VCaP (cell line): ENCODE data around the gene POLR2H.
"Not testable (repeated sequence)": the region's sequence is repeated elsewhere in the genome, so short reads cannot be mapped to it uniquely, and the experiment has no call there.

Source experiments
- H3K27ac ChIP-seq: fragments of 450-650 bp; 2 replicates; pipeline ENCODE4 v1.5.1; 2017
- CTCF ChIP-seq: fragments of 450-650 bp; conservative IDR thresholded peaks from 2 replicates; pipeline ENCODE4 v1.5.1; 2017; ENCODE audit warnings: mild to moderate bottlenecking, moderate library complexity

POLR2H gene

GRCh38 chr3:184336547-184337398 is 24.7 kb upstream of the POLR2H start:
- TF ChIP-seq CTCF = no peak
- peak overlapping the region; percentile 81 for H3K27ac ChIP-seq

- peak within 1 kb of the TSS; percentile 81 for H3K27ac ChIP-seq
- no peak for TF ChIP-seq CTCF
Measured at GRCh38 chr3:184337399-184337714, 24.2 kb upstream of the POLR2H start, which contains the start of gene FAM131A. FAM131A (plus strand) TSS chr3:184337600; CDS start chr3:184337631, 31 bp downstream.

GRCh38 chr3:184337981-184338380 is 23.5 kb upstream of the POLR2H start:
- no peak for TF ChIP-seq CTCF
- H3K27ac ChIP-seq = no peak overlapping the region

GRCh38 chr3:184338511-184338945 is 23.0 kb upstream of the POLR2H start:
- H3K27ac ChIP-seq = no peak overlapping the region
- no peak for TF ChIP-seq CTCF

- H3K27ac ChIP-seq = no peak overlapping the region
- no peak for TF ChIP-seq CTCF
Measured at GRCh38 chr3:184339001-184339400, 22.5 kb upstream of the POLR2H start.

GRCh38 chr3:184339451-184340135 is 21.9 kb upstream of the POLR2H start:
- H3K27ac ChIP-seq = not testable (repeated sequence)

- no peak for TF ChIP-seq CTCF
- no peak overlapping the region for H3K27ac ChIP-seq
Measured at GRCh38 chr3:184341925-184342324, 19.6 kb upstream of the POLR2H start.
